Thyroid gland (tissue), 4 donors: ENCODE results near the gene USP6NL. TPM values are rescaled to one million over a fixed set of nuclear protein-coding genes. Genes with fewer than 3 reads are reported as not detected.

ENCODE experiments used
- DNase-seq, 2 donors: peaks; one replicate each; pipeline ENCODE4 v3.0.0-alpha.2; 2019
- H3K27ac ChIP-seq, 3 donors: fragments of 200-600 bp; sonication (generic); 1 replicate in 2 of 3; 2 replicates in 1 of 3; pipeline ENCODE4 v1.5.1; 2016 to 2019; ENCODE audit warnings: mild to moderate bottlenecking in 1 of 3, moderate library complexity in 1 of 3
- H3K27me3 ChIP-seq: fragments of 200-600 bp; sonication (generic); one replicate; pipeline ENCODE4 v1.5.1; 2019
- H3K36me3 ChIP-seq, 2 donors: fragments of 200-600 bp; sonication (generic); one replicate each; pipeline ENCODE4 v1.5.1; 2016 to 2019
- H3K4me1 ChIP-seq, 2 donors: fragments of 200-600 bp; sonication (generic); one replicate each; pipeline ENCODE4 v1.5.1; 2017 to 2019
- H3K4me3 ChIP-seq, 3 donors: fragments of 200-600 bp; sonication (generic); replicated peaks in 1 of 3; 1 replicate in 2 of 3; 2 replicates in 1 of 3; pipeline ENCODE4 v1.5.1; 2016; ENCODE audit warnings: mild to moderate bottlenecking in 1 of 3
- H3K9me3 ChIP-seq: fragments of 200-600 bp; sonication (generic); one replicate; pipeline ENCODE4 v1.5.1; 2017
- CTCF ChIP-seq, 6 experiments: fragments of 200-600 bp in 3 of 6; fragments of 450-650 bp in 3 of 6; sonication (generic) in 3 of 6; IDR thresholded peaks; one replicate each; pipeline ENCODE4 v1.5.1; 2016 to 2019; ENCODE audit warnings: antibody characterized with exemption in 6 of 6, mild to moderate bottlenecking in 2 of 6, inconsistent platforms in 1 of 6, moderate library complexity in 1 of 6
- POLR2A ChIP-seq, 2 donors: fragments of 450-650 bp; IDR thresholded peaks; one replicate each; pipeline ENCODE4 v1.6.1; 2017; ENCODE audit warnings: antibody characterized with exemption in 2 of 2, mild to moderate bottlenecking in 2 of 2, moderate library complexity in 1 of 2
- WGBS, 2 donors: methylation state at CpG; one replicate each; pipeline ENCODE4 v1.1.5; 2017; 5-methylcytosine and 5-hydroxymethylcytosine counted together
- intact Hi-C: fragments of 100-400 bp; cut with DNase I; formaldehyde crosslinking; loops from one replicate; pipeline ENCODE4 v1.15.1; 2023
- total RNA-seq, 4 donors: library from RNA; depleted of rRNA; stranded (reverse); fragments of >200 nt; gene quantifications; one replicate each; pipeline ENCODE4 v1.2.3, GENCODE V29; 2016

Gene USP6NL
- total RNA-seq, 4 donors from 2014 or later: 16.7 to 24.3 (median 17.8) TPM

DNA sequence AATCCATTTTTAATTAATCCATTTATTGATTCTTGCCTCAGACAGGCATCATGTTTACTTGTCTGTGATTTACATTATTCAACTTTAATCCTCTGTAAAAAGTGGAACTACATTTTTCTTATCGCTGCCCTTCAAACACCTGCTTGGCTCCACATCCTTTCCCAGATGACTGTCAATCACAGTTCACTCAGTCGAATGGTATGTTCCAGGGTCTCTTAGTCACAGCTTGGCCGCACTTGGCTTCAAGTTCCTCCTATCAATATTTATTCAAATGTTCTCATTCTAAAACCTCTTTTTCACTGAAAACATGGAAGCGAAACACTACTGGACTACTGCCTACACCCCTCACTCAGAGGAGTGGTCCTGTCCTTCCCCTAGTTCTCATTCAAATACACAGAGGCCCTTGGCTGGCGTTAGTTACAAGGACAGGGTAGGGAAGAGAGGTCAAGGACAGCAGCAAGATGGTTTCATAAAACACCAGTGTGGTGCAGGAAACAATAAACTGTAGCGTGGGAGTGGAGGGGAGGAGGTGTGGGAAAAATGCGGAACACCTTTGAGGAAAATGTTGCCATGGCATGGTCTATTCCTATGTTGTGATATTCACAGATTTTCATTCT, 143.2 kb downstream of the USP6NL start:
- H3K9me3 ChIP-seq: no peaks in the 10 kb centered on the region
- WGBS, 2 donors: 92 to 93% methylated on average over 7 of the region's 7 CpGs
- no peak for TF ChIP-seq POLR2A (IDR thresholded peaks at IDR 0.05)
- TF ChIP-seq CTCF (IDR thresholded peaks at IDR 0.05): no peak
- H3K4me3 ChIP-seq: no peak overlapping the region
- H3K27me3 ChIP-seq: no peaks in the 10 kb centered on the region
- peaks cover 0 to 4% of the 10 kb centered on the region in 2 donors for H3K36me3 ChIP-seq
- H3K27ac ChIP-seq: no peak overlapping the region
- DNase-seq: no peak
- no peaks in the 10 kb centered on the region for H3K4me1 ChIP-seq
- intact Hi-C loops: no loop called here

DNA sequence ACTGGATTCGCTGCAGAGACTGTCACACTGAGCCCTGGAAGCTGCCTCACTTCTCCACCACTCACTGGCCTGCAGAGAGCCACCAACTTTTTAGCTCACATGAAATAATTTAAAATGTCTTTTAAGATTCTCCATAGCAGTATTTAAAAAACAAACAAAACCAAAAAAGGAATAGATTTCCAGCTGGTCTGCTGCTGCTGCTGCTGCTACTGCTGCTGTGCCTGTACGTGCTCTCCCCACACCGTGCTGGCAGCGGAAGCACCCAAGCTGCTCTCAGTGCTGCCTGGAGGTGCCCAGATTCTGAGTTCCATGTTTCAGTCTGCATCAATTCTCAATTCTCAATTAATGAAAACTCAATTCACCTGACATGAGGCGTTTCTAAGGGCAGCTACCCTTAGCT, 146.0 kb downstream of the USP6NL start:
- Histone ChIP-seq H3K27ac (no peak overlapping the region), H3K4me1 (no peaks in the 10 kb centered on the region), H3K27me3 (no peaks in the 10 kb centered on the region), H3K9me3 (no peaks in the 10 kb centered on the region), H3K4me3 (no peak overlapping the region), H3K36me3 (peaks cover 0 to 12% of the 10 kb centered on the region in 2 donors)
- 89 to 98% methylated on average over 5 of the region's 5 CpGs for WGBS, 2 donors
- intact Hi-C loops: no loop called here
- TF ChIP-seq POLR2A (IDR thresholded peaks at IDR 0.05) (no peak), CTCF (IDR thresholded peaks at IDR 0.05) (no peak)
- DNase-seq: no peak

DNA sequence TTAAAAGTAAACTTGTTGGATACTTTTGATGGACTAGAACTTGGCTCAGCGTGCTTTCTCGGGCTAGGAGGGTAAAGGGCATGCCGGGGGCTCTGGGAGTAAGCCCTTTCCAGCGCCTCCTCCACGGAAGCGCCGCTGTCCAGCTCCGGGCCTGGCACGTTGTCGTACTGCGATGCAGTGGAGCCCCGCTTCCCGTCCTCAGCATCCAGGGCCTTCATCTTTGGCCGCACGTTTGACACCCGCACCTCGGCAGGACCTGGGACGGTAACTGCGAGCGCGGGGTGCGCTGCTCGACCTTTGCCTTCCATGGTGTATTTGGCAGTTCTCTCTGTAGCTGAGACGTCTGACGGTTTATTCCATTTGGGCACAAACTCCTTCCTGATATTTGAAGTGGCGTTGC, 148.3 kb downstream of the USP6NL start:
- peaks cover 0 to 12% of the 10 kb centered on the region in 2 donors for H3K36me3 ChIP-seq
- DNase-seq: no peak

GRCh38 chr10:11462071-11462470, 149.4 kb downstream of the USP6NL start:
- no peaks in the 10 kb centered on the region for H3K9me3 ChIP-seq
- H3K27me3 ChIP-seq: no peaks in the 10 kb centered on the region
- no peak for DNase-seq
- intact Hi-C loops: no loop called here
- WGBS, 2 donors: 93 to 96% methylated on average over 10 of the region's 10 CpGs
- H3K4me3 ChIP-seq: no peak overlapping the region
- H3K4me1 ChIP-seq: no peaks in the 10 kb centered on the region
- TF ChIP-seq CTCF (IDR thresholded peaks at IDR 0.05) (no peak), POLR2A (IDR thresholded peaks at IDR 0.05) (no peak)
- H3K27ac ChIP-seq: no peak overlapping the region
- H3K36me3 ChIP-seq: peaks cover 0 to 12% of the 10 kb centered on the region in 2 donors

More for the DNA sequence above, 148.3 kb downstream of the USP6NL start:
- Histone ChIP-seq H3K27ac (no peak overlapping the region), H3K9me3 (no peaks in the 10 kb centered on the region), H3K4me3 (no peak overlapping the region), H3K4me1 (no peaks in the 10 kb centered on the region), H3K27me3 (no peaks in the 10 kb centered on the region)
- 96 to 97% methylated on average over 17 to 18 of the region's 26 CpGs for WGBS, 2 donors
- intact Hi-C loops: no loop called here
- no peak for TF ChIP-seq CTCF (IDR thresholded peaks at IDR 0.05)
- no peak for TF ChIP-seq POLR2A (IDR thresholded peaks at IDR 0.05)

DNA sequence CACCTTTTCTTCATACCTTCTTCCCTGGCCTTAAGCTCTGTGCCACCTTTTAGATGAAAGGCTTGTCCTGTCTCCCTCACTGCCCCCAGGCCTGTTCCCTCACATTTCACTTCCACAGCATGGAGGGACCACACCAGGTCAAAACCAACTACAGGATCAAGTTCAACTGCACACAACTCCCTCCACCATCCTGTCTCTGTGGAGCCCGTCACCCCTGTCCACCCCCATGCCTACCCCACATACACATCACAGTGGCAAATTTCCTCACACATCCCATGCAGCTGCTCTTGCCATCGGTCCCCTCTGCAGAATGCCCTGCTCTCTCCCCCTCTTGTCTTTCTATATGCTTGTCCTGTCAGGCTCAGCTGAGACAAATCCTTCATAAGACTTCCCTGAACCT, 154.1 kb downstream of the USP6NL start:
- WGBS, 2 donors: 92 to 98% methylated on average over 2 of the region's 2 CpGs
- TF ChIP-seq POLR2A (IDR thresholded peaks at IDR 0.05) (no peak), CTCF (IDR thresholded peaks at IDR 0.05) (no peak)
- Histone ChIP-seq H3K9me3 (no peaks in the 10 kb centered on the region), H3K27ac (no peak overlapping the region), H3K27me3 (no peaks in the 10 kb centered on the region), H3K36me3 (peaks cover 0 to 2% of the 10 kb centered on the region in 2 donors), H3K4me1 (no peaks in the 10 kb centered on the region), H3K4me3 (no peak overlapping the region)
- intact Hi-C loops: no loop called here
- no peak for DNase-seq
